ENCODE measurements around the gene SLC2A10.

Gene SLC2A10

GRCh38 chr20:46725186-46726165, 16.0 kb downstream of the SLC2A10 start (continued):
- TF ChIP-seq, protein P1, sequence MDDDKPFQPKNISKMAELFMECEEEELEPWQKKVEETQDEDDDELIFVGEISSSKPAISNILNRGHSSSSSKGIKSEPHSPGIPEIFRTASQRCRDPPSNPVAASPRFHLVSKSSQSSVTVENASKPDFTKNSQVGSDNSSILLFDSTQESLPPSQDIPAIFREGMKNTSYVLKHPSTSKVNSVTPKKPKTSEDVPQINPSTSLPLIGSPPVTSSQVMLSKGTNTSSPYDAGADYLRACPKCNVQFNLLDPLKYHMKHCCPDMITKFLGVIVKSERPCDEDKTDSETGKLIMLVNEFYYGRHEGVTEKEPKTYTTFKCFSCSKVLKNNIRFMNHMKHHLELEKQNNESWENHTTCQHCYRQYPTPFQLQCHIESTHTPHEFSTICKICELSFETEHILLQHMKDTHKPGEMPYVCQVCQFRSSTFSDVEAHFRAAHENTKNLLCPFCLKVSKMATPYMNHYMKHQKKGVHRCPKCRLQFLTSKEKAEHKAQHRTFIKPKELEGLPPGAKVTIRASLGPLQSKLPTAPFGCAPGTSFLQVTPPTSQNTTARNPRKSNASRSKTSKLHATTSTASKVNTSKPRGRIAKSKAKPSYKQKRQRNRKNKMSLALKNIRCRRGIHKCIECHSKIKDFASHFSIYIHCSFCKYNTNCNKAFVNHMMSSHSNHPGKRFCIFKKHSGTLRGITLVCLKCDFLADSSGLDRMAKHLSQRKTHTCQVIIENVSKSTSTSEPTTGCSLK (tag by site-specific recombination; IDR thresholded peaks at IDR 0.05), result no peak
- no peak for TF ChIP-seq ZNF623 (tag by site-specific recombination; IDR thresholded peaks at IDR 0.05)
- TF ChIP-seq ZNF560 (tag by site-specific recombination; IDR thresholded peaks at IDR 0.05; ENCODE audit: borderline replicate concordance), result no peak
- TF ChIP-seq EGR2 (tag by site-specific recombination; IDR thresholded peaks at IDR 0.05; ENCODE audit: low read depth), result no peak

DNA sequence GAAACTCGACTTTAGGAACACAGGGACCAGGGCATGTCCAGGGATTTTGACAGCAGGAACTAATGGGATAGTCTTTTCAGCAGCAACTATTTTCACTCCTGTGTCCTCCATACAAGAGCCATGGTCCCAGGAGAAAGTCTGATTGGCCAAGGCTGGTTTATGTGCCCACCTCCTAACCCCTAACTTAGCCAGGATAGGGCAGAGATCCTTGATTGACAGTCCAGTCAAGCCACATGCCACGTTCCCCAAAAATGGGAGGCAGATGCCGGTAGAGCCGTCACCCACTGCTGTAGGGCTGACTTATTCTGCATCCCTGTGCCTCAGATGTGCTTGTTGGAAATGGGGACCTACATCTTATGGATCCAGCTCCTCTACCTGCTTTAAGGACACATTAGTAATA, 22.3 kb downstream of the SLC2A10 start:
- POLR2A ChIA-PET, result no interaction called here
- Histone ChIP-seq H3K27ac (ENCODE audit: extremely low read depth, low read depth, low read length) (no peak overlapping the region), H3K4me1 (ENCODE audit: control insufficient read depth, insufficient read depth, low read length) (0 out of 2 replicates have a peak, but pooled peaks cover 2% of the 10 kb centered on the region), H3K9me3 (ENCODE audit: control insufficient read depth, insufficient read depth, low read depth, low read length) (no peaks in the 10 kb centered on the region), H3K36me3 (ENCODE audit: control insufficient read depth in 2 of 2, insufficient read depth in 1 of 2, low read length in 2 of 2) (no peaks in the 10 kb centered on the region), H3K4me3 (ENCODE audit: low read depth, low read length) (no peak overlapping the region)
- TF ChIP-seq, protein P2, sequence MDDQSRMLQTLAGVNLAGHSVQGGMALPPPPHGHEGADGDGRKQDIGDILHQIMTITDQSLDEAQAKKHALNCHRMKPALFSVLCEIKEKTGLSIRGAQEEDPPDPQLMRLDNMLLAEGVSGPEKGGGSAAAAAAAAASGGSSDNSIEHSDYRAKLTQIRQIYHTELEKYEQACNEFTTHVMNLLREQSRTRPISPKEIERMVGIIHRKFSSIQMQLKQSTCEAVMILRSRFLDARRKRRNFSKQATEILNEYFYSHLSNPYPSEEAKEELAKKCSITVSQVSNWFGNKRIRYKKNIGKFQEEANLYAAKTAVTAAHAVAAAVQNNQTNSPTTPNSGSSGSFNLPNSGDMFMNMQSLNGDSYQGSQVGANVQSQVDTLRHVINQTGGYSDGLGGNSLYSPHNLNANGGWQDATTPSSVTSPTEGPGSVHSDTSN (CRISPR knock-in tag; IDR thresholded peaks at IDR 0.05), result no peak
- TF ChIP-seq RBAK (tag by site-specific recombination; IDR thresholded peaks at IDR 0.05) (no peak), ZNF133 (tag by site-specific recombination; IDR thresholded peaks at IDR 0.05) (no peak), ZNF248 (tag by site-specific recombination; IDR thresholded peaks at IDR 0.05) (no peak), ZNF610 (tag by site-specific recombination; IDR thresholded peaks at IDR 0.05; ENCODE audit: borderline replicate concordance) (no peak), PRDM4 (tag by site-specific recombination; IDR thresholded peaks at IDR 0.05) (no peak), KLF16 (tag by site-specific recombination; IDR thresholded peaks at IDR 0.05) (no peak), ZNF792 (tag by site-specific recombination; IDR thresholded peaks at IDR 0.05) (no peak), ZBTB8A (tag by site-specific recombination; IDR thresholded peaks at IDR 0.05) (no peak), ZNF157 (tag by site-specific recombination; IDR thresholded peaks at IDR 0.05) (no peak)
- TF ChIP-seq, protein P3, sequence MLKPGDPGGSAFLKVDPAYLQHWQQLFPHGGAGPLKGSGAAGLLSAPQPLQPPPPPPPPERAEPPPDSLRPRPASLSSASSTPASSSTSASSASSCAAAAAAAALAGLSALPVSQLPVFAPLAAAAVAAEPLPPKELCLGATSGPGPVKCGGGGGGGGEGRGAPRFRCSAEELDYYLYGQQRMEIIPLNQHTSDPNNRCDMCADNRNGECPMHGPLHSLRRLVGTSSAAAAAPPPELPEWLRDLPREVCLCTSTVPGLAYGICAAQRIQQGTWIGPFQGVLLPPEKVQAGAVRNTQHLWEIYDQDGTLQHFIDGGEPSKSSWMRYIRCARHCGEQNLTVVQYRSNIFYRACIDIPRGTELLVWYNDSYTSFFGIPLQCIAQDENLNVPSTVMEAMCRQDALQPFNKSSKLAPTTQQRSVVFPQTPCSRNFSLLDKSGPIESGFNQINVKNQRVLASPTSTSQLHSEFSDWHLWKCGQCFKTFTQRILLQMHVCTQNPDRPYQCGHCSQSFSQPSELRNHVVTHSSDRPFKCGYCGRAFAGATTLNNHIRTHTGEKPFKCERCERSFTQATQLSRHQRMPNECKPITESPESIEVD (tag by site-specific recombination; IDR thresholded peaks at IDR 0.05), result no peak
- CTCF ChIA-PET, result interaction anchor here (0.6 kb wide), 1 partner anchor 671 kb away, joined by 4 read pairs; no protein-coding TSS in a partner anchor
